Fibroblast of the aortic adventitia (primary cell): Measurements from ENCODE around the gene XG. TPM values are rescaled to one million over a fixed set of nuclear protein-coding genes. Genes with fewer than 3 reads are reported as not detected.

Experiments
- DNase-seq: peaks from one replicate; pipeline ENCODE4 v3.0.0-alpha.2; 2010; ENCODE audit warnings: low read depth
- H3K4me3 ChIP-seq: 2 replicates; pipeline ENCODE4 v1.5.1; 2011; ENCODE audit warnings: low read depth, mild to moderate bottlenecking, control low read depth, low read length, moderate library complexity
- CTCF ChIP-seq: IDR thresholded peaks from 2 replicates; pipeline ENCODE4 v1.5.1; 2011; ENCODE audit warnings: mild to moderate bottlenecking, low read length, control low read depth, inconsistent platforms; ENCODE audit not compliant: insufficient read depth
- total RNA-seq: library from RNA; depleted of rRNA; stranded (reverse); fragments of >200 nt; gene quantifications from 2 replicates; pipeline ENCODE4 v1.2.3, GENCODE V29; 2012; ENCODE audit warnings: low replicate concordance

XG gene
- total RNA-seq, 1 donor = 50.4 TPM

GRCh38 chrX:2710041-2710840 lies 41.6 kb upstream of the XG start:
- DNase-seq = peak; percentile 77
- H3K4me3 ChIP-seq = peak overlapping the region; percentile 50

GRCh38 chrX:2711441-2711840 lies 40.4 kb upstream of the XG start:
- no peak overlapping the region for H3K4me3 ChIP-seq
- TF ChIP-seq CTCF = no peak
- DNase-seq = no peak

More at GRCh38 chrX:2710041-2710840, 41.6 kb upstream of the XG start:
- no peak for TF ChIP-seq CTCF

GRCh38 chrX:2712428-2712827 lies 39.4 kb upstream of the XG start:
- no peak for TF ChIP-seq CTCF
- H3K4me3 ChIP-seq = no peak overlapping the region
- no peak for DNase-seq

- no peak for TF ChIP-seq CTCF
- no peak overlapping the region for H3K4me3 ChIP-seq
These were observed 38.7 kb upstream of the XG start for GRCh38 chrX:2712890-2713840.

GRCh38 chrX:2714551-2714950 lies 37.3 kb upstream of the XG start:
- H3K4me3 ChIP-seq = no peak overlapping the region
- TF ChIP-seq CTCF = no peak
- no peak for DNase-seq

More at GRCh38 chrX:2712890-2713840, 38.7 kb upstream of the XG start:
- no peak for DNase-seq

GRCh38 chrX:2715066-2715600 lies 36.7 kb upstream of the XG start:
- no peak overlapping the region for H3K4me3 ChIP-seq
- DNase-seq = no peak
- no peak for TF ChIP-seq CTCF
